ENCODE measurements around the gene TMEM9.

The TMEM9 gene

GRCh38 chr1:201088395-201088794, 65.9 kb downstream of the TMEM9 start:
- TF ChIP-seq CTCF (IDR thresholded peaks at IDR 0.05; ENCODE audit: borderline replicate concordance, insufficient read depth, low read depth, low read length) = no peak
- H3K4me3 ChIP-seq (ENCODE audit: low read depth, low read length) = no peak overlapping the region

GRCh38 chr1:201085902-201086735, 68.2 kb downstream of the TMEM9 start:
- peak; percentile 61 for TF ChIP-seq CTCF (IDR thresholded peaks at IDR 0.05; ENCODE audit: borderline replicate concordance, insufficient read depth, low read depth, low read length)
- H3K4me3 ChIP-seq (ENCODE audit: low read depth, low read length) = no peak overlapping the region
